ENCODE results near the gene TBPL2.

Gene TBPL2

DNA sequence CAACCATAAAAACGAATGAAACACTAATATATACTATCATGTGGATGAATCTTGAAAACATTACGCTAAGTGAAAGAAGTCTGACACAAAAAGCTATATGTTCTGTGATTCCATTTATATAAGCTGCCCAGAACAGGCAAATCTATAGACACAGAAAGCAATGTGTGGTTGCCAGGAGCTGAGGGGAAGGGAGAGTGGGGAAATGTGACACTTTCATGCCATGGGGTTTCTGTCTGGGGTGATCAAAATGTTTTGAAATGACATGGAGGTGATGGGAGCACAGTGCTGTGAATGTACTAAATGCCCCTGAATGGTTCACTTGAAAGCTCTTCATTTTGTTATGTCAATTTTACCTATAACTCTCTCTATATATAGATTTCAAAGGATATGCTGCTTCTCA is 58.9 kb downstream of the TBPL2 start:
- no peak for DNase-seq (ENCODE audit: low spot score)
- peaks cover 18% of the 10 kb centered on the region for H3K4me1 Mint-ChIP-seq (ENCODE audit: low read depth)
- H3K36me3 Mint-ChIP-seq (ENCODE audit: low read depth): peaks cover 37% of the 10 kb centered on the region
- H3K9me3 Mint-ChIP-seq: no peaks in the 10 kb centered on the region
- H3K27me3 Mint-ChIP-seq (ENCODE audit: low read depth): no peaks in the 10 kb centered on the region
- H3K4me3 Mint-ChIP-seq: no peak overlapping the region
- H3K27ac Mint-ChIP-seq: no peak overlapping the region

- Mint-ChIP-seq H3K27me3 (ENCODE audit: low read depth) (no peaks in the 10 kb centered on the region), H3K4me1 (ENCODE audit: low read depth) (peaks cover 16% of the 10 kb centered on the region), H3K27ac (no peak overlapping the region), H3K9me3 (no peaks in the 10 kb centered on the region), H3K36me3 (ENCODE audit: low read depth) (peaks cover 40% of the 10 kb centered on the region), H3K4me3 (no peak overlapping the region)
- DNase-seq (ENCODE audit: low spot score): no peak
These were observed 59.4 kb downstream of the TBPL2 start for GRCh38 chr14:55381040-55381439.

DNA sequence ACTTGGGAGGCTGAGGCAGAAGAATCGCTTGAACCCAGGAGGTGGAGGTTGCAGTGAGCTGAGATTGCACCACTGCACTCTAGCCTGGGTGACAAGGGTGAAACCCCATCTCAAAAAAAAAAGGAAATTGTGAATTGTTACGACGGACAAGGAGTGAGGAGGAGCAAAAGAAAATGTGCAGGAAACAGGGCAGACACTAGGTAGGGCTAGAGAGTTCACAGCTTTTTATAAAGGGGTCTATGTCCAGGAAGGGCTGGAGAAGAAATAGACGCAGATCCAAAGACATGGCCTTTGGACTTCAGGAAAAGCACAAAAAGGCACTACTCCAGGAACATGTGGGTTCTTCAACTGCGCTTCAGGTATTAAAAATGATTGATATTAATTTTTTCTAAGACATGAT is 63.2 kb downstream of the TBPL2 start:
- no peak for DNase-seq (ENCODE audit: low spot score)
- H3K36me3 Mint-ChIP-seq (ENCODE audit: low read depth): peaks cover 45% of the 10 kb centered on the region
- no peak overlapping the region for H3K27ac Mint-ChIP-seq
- no peak overlapping the region for H3K4me3 Mint-ChIP-seq
- peaks cover 25% of the 10 kb centered on the region for H3K4me1 Mint-ChIP-seq (ENCODE audit: low read depth)
- H3K27me3 Mint-ChIP-seq (ENCODE audit: low read depth): no peaks in the 10 kb centered on the region
- no peaks in the 10 kb centered on the region for H3K9me3 Mint-ChIP-seq

DNA sequence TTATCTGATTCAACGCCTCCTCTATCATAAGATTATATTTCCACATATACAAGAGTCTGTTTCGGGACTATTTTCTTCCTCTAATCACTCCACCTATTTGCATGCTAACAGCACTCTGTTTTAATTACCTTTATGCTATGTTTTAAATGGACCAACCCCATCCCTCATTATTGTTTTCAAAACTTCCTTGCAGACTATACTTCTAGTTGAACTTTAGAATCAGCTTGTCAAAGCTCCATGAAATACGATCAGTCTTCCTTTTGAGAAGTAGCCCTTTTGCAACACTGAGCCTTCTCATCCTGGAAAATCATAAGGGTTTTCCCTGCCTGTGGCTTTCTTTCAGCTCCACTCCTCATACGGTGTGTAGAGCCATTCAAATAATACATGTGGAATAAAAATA is 65.6 kb downstream of the TBPL2 start:
- H3K4me3 Mint-ChIP-seq: peak overlapping the region; percentile 40
- H3K27me3 Mint-ChIP-seq (ENCODE audit: low read depth): no peaks in the 10 kb centered on the region
- peak overlapping the region; percentile 41 for H3K27ac Mint-ChIP-seq
- H3K4me1 Mint-ChIP-seq (ENCODE audit: low read depth): peaks cover 29% of the 10 kb centered on the region
- peaks cover 37% of the 10 kb centered on the region for H3K36me3 Mint-ChIP-seq (ENCODE audit: low read depth)
- H3K9me3 Mint-ChIP-seq: no peaks in the 10 kb centered on the region
- no peak for DNase-seq (ENCODE audit: low spot score)

- peaks cover 38% of the 10 kb centered on the region for H3K36me3 Mint-ChIP-seq (ENCODE audit: low read depth)
- peak overlapping the region; percentile 48 for H3K4me3 Mint-ChIP-seq
- no peaks in the 10 kb centered on the region for H3K27me3 Mint-ChIP-seq (ENCODE audit: low read depth)
- peak overlapping the region; percentile 85 for H3K27ac Mint-ChIP-seq
- peak; percentile 69 for DNase-seq (ENCODE audit: low spot score)
- peaks cover 29% of the 10 kb centered on the region for H3K4me1 Mint-ChIP-seq (ENCODE audit: low read depth)
- H3K9me3 Mint-ChIP-seq: no peaks in the 10 kb centered on the region
These were observed 66.4 kb downstream of the TBPL2 start for GRCh38 chr14:55373784-55374705.

DNA sequence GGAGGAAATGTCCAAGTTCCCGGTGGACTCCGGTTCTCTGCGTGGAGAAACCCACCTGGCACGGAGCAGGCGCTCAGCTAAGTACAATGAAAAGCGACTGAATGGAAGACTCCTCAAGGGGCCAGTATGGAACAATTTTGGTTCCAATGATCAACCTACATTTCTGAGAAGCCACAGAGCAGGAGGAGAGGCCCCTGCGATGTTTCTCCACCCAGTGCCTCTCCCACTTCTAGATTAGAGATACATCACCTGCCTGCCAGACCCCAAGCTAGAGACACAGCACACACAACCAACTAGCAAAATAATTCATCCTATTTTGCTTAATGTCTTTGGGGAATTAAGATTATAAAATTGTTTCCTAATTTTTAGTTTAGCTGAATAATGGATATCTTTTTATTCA is 67.6 kb downstream of the TBPL2 start:
- H3K9me3 Mint-ChIP-seq: no peaks in the 10 kb centered on the region
- no peaks in the 10 kb centered on the region for H3K27me3 Mint-ChIP-seq (ENCODE audit: low read depth)
- peaks cover 38% of the 10 kb centered on the region for H3K36me3 Mint-ChIP-seq (ENCODE audit: low read depth)
- no peak overlapping the region for H3K27ac Mint-ChIP-seq
- no peak overlapping the region for H3K4me3 Mint-ChIP-seq
- H3K4me1 Mint-ChIP-seq (ENCODE audit: low read depth): peaks cover 29% of the 10 kb centered on the region
- no peak for DNase-seq (ENCODE audit: low spot score)

DNA sequence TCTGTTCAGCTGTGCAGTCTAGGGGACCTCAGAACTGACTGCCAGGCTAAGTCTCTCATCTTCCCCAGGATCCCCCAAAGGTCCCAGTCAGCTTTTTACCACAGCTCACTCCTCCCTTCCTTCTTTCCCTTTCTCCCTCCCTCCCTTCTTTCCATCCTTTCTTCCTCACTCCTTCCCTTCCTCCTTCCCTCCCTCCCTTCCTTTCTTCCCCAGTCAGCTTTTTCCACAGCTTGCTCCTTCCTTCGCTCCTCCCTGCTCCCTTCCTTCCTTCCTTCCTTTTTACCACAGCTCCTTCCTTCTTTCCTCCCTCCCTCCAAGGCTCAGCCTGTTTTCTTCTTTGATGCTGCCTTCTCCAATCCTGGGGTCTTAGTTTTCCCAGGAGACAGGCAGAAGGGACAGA is 68.0 kb downstream of the TBPL2 start:
- Mint-ChIP-seq H3K4me3 (no peak overlapping the region), H3K9me3 (no peaks in the 10 kb centered on the region), H3K27me3 (ENCODE audit: low read depth) (no peaks in the 10 kb centered on the region), H3K27ac (peak overlapping the region; percentile 37), H3K36me3 (ENCODE audit: low read depth) (peaks cover 38% of the 10 kb centered on the region), H3K4me1 (ENCODE audit: low read depth) (peaks cover 29% of the 10 kb centered on the region)
- no peak for DNase-seq (ENCODE audit: low spot score)

DNA sequence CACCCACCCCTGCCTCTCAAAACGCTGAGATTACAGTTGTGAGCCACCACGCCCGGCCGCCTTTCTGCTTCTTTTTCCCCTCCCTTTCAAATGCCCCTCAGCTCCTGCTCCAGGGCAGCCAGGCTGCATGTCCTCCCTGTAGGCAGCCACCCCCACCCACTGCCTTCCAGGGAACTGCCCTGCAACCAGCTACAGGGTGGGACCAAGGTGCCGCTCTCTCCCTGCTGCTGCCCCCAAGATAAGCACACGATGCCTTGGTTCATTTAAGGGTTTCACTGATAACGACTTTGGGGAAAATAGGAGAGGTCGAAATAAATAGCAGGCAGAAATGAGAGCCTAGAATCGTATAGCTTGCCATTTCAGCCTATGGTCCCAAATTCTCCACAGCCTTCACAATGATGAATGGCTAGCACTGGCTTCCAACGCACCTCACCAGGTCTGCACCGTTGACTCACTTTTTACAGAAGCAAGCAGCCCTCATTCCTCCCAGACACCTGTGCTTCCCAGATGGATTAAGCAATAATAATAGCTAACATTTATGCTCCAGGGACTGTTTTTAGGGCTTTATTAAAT is 69.4 kb downstream of the TBPL2 start:
- Mint-ChIP-seq H3K27ac (no peak overlapping the region), H3K4me1 (ENCODE audit: low read depth) (peaks cover 25% of the 10 kb centered on the region), H3K4me3 (no peak overlapping the region), H3K9me3 (no peaks in the 10 kb centered on the region), H3K36me3 (ENCODE audit: low read depth) (peaks cover 28% of the 10 kb centered on the region), H3K27me3 (ENCODE audit: low read depth) (no peaks in the 10 kb centered on the region)
- DNase-seq (ENCODE audit: low spot score): no peak

DNA sequence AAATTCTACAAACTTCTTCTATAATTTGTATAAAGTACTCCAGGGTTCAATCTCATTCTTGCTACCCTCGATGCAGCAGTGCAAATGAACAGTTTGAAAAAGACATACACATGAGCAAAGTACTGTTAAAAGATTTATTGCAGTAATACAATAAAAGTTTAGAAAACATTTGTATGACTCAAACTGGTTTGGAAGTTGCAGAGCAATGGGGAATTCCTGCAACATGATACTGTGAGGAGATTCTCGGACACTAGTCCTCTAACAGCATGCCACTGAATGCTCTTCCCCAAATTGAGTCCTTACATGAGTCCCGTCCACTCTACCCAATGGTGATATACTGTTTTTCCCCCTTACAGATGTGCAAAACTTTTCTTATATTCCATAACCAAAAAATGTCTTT is 74.1 kb downstream of the TBPL2 start:
- H3K36me3 Mint-ChIP-seq (ENCODE audit: low read depth): peaks cover 26% of the 10 kb centered on the region
- no peaks in the 10 kb centered on the region for H3K9me3 Mint-ChIP-seq
- DNase-seq (ENCODE audit: low spot score): no peak
- H3K27me3 Mint-ChIP-seq (ENCODE audit: low read depth): no peaks in the 10 kb centered on the region
- H3K27ac Mint-ChIP-seq: no peak overlapping the region
- peaks cover 11% of the 10 kb centered on the region for H3K4me1 Mint-ChIP-seq (ENCODE audit: low read depth)
- no peak overlapping the region for H3K4me3 Mint-ChIP-seq

Data from T-helper 2 cell treated with Interferon-gamma antibody and Interleukin-4, amounts not matched to agents 5 μg/mL and 100 μg/mL, for 36 hours (primary cell).